Heart left ventricle (tissue), 16 donors: ENCODE measurements around the gene HAO2. TPM values are rescaled to one million over a fixed set of nuclear protein-coding genes. Genes with fewer than 3 reads are reported as not detected.
"Not testable (repeated sequence)": the region's sequence is repeated elsewhere in the genome, so short reads cannot be mapped to it uniquely, and the experiment has no call there.

Experiments
- ATAC-seq, 4 donors: fragments of 200-7000 bp; cut with Tn5 transposase; one replicate each; pipeline ENCODE4 v1.9.1; 2020 to 2022; ENCODE audit warnings: moderate library complexity in 4 of 4, mild to moderate bottlenecking in 3 of 4, moderate number of reproducible peaks in 1 of 4
- DNase-seq, 5 donors: peaks; one replicate each; pipeline ENCODE4 v3.0.0-alpha.2; 2020
- H3K27ac ChIP-seq, 12 donors: fragments of 200-600 bp; sonication (generic) in 4 of 12; one replicate each; pipeline versions ENCODE4 v1.5.0 to v1.8.0; 2016 to 2022; ENCODE audit warnings: mild to moderate bottlenecking in 2 of 12
- H3K27me3 ChIP-seq, 9 donors: fragments of 200-600 bp; sonication (generic) in 2 of 9; one replicate each; pipeline versions ENCODE4 v1.5.1 to v1.8.0; 2016 to 2022; ENCODE audit warnings: mild to moderate bottlenecking in 3 of 9
- H3K36me3 ChIP-seq, 9 donors: fragments of 200-600 bp; sonication (generic) in 2 of 9; one replicate each; pipeline versions ENCODE4 v1.5.0 to v1.8.0; 2018 to 2022; ENCODE audit warnings: mild to moderate bottlenecking in 2 of 9
- H3K4me1 ChIP-seq, 12 donors: fragments of 200-600 bp; sonication (generic) in 4 of 12; one replicate each; pipeline versions ENCODE4 v1.5.0 to v1.8.0; 2016 to 2022; ENCODE audit warnings: mild to moderate bottlenecking in 3 of 12
- H3K4me3 ChIP-seq, 12 donors: fragments of 200-600 bp; sonication (generic) in 4 of 12; one replicate each; pipeline versions ENCODE4 v1.5.0 to v1.8.0; 2017 to 2022; ENCODE audit warnings: mild to moderate bottlenecking in 9 of 12, moderate library complexity in 4 of 12
- H3K9me3 ChIP-seq, 12 donors: fragments of 200-600 bp; sonication (generic) in 4 of 12; one replicate each; pipeline versions ENCODE4 v1.5.0 to v1.8.0; 2016 to 2022; ENCODE audit warnings: mild to moderate bottlenecking in 1 of 12
- CTCF ChIP-seq, 12 donors: fragments of 200-600 bp; sonication (generic) in 4 of 12; IDR thresholded peaks; one replicate each; pipeline versions ENCODE4 v1.5.0 to v1.8.0; 2018 to 2022; ENCODE audit warnings: antibody characterized with exemption in 12 of 12, mild to moderate bottlenecking in 5 of 12
- POLR2A ChIP-seq, 2 donors: fragments of 450-650 bp; IDR thresholded peaks; one replicate each; pipeline ENCODE4 v1.6.1; 2017; ENCODE audit warnings: antibody characterized with exemption in 2 of 2, mild to moderate bottlenecking in 2 of 2, moderate library complexity in 2 of 2
- WGBS, 4 donors: extraction: QIAGEN DNeasy Blood & Tissue Kit in 2 of 4; methylation state at CpG; one replicate each; pipeline versions ENCODE4 v1.1.5 to v1.1.7; 2013 to 2018; 5-methylcytosine and 5-hydroxymethylcytosine counted together
- intact Hi-C, 10 donors: fragments of 100-400 bp; cut with DNase I; formaldehyde crosslinking; loops; one replicate each; pipeline versions ENCODE4 v1.11.1 to v1.14.2; 2022
- polyA plus RNA-seq, 2 donors: library from polyadenylated mRNA; stranded (reverse); fragments of 200-250 nt; gene quantifications; one replicate each; pipeline ENCODE4 v1.2.3, GENCODE V29; 2013
- total RNA-seq, 9 donors: library from RNA; depleted of rRNA in 2 of 9; stranded (reverse); fragments of >200 nt in 2 of 9; fragmentation: NEBNext Ultra II Directional in 3 of 9; extraction: Animal tissue kit (Norgen Biotek cat#: 25700) in 3 of 9; gene quantifications; one replicate each; pipeline versions ENCODE4 v1.1.0 to v1.2.4, GENCODE V29; 2016 to 2023
- donor health status: ischemic (EF 13 %, LVEDD 7.1; RV severe dilation, severe dysfunction).
- donor health status: healthy with polysubstance abuse.
- donor health status: DM: no; HTN: yes; CAD: no.
- donor health status: DM: no; HTN: no; CAD: no.
- donor health status: ischemic (EF 25% LVEDD 6.9; RV normal size, moderate dysfunction).
- donor health status: ischemic (EF 25% LVEDD 5.7; RV mildly dilated, moderate dysfunction).
- donor health status: healthy.
- donor health status: DM: yes; HTN: yes; CAD: no.
- donor health status: ischemic (EF 35%, LVEDD 5.7; RV mildly dilated, moderate dysfunction).
- donor health status: nonischemic (EF 11% LVEDD 7.7; RV severe dilation, severe dysfunction).
- donor health status: DM: yes; HTN: yes; CAD: no.
- donor health status: PGD.
- donor health status: ischemic (EF 29% LVEDD 5.4; RV normal size, mild dysfunction).
- donor health status: nonischemic (EF 23%, LVEDD 6.1; RV moderate dilation, normal function).

The HAO2 gene
- total and polyA plus RNA-seq, 11 donors = not detected

GRCh38 chr1:119347858-119348257 is 20.7 kb upstream of the HAO2 start:
- H3K36me3 ChIP-seq = no peaks in the 10 kb centered on the region
- ATAC-seq (no peak), DNase-seq (peak in 1 of 5 donors; percentile 21)
- whole genome bisulfite sequencing, 4 donors = 5 to 53% (median 36%) methylated on average over 1 of the region's 1 CpG
- intact Hi-C loops = no loop called here
- H3K9me3 ChIP-seq = peaks cover 0 to 9% (median 0%) of the 10 kb centered on the region in 12 donors
- H3K27me3 ChIP-seq = no peaks in the 10 kb centered on the region
- no peaks in the 10 kb centered on the region for H3K4me1 ChIP-seq
- no peak overlapping the region for H3K27ac ChIP-seq
- no peak overlapping the region for H3K4me3 ChIP-seq
- no peak for TF ChIP-seq CTCF (IDR thresholded peaks at IDR 0.05)
- no peak for TF ChIP-seq POLR2A (IDR thresholded peaks at IDR 0.05)

- peaks cover 0 to 9% (median 0%) of the 10 kb centered on the region in 12 donors for H3K9me3 ChIP-seq
- DNase-seq (no peak), ATAC-seq (no peak)
- 79 to 85% (median 82%) methylated on average over 4 of the region's 4 CpGs for WGBS, 4 donors
- no peaks in the 10 kb centered on the region for H3K4me1 ChIP-seq
- intact Hi-C loops = no loop called here
- H3K27me3 ChIP-seq = no peaks in the 10 kb centered on the region
- H3K36me3 ChIP-seq = no peaks in the 10 kb centered on the region
- no peak overlapping the region for H3K4me3 ChIP-seq
- no peak overlapping the region for H3K27ac ChIP-seq
- TF ChIP-seq CTCF (IDR thresholded peaks at IDR 0.05) (no peak), POLR2A (IDR thresholded peaks at IDR 0.05) (no peak)
Measured at GRCh38 chr1:119348941-119349340, 19.6 kb upstream of the HAO2 start.

- not testable (repeated sequence) for H3K9me3 ChIP-seq, H3K4me1 ChIP-seq, H3K27me3 ChIP-seq, H3K27ac ChIP-seq, H3K4me3 ChIP-seq, ATAC-seq, H3K36me3 ChIP-seq, DNase-seq
- 92 to 95% (median 95%) methylated on average over 2 of the region's 2 CpGs for WGBS, 4 donors
- intact Hi-C loops = loop anchor here in 1 of 10 donors (10.0 kb wide), 1 partner anchor 1196 kb away; no protein-coding TSS in a partner anchor
Measured at GRCh38 chr1:119350866-119351265, 17.7 kb upstream of the HAO2 start.

- H3K36me3 ChIP-seq = no peaks in the 10 kb centered on the region
- 87 to 93% (median 92%) methylated on average over 1 of the region's 1 CpG for WGBS, 4 donors
- H3K27ac ChIP-seq = no peak overlapping the region
- no peak for ATAC-seq
- TF ChIP-seq POLR2A (IDR thresholded peaks at IDR 0.05) = no peak
- TF ChIP-seq CTCF (IDR thresholded peaks at IDR 0.05) = no peak
- intact Hi-C loops = loop anchor here in 1 of 10 donors (10.0 kb wide), 1 partner anchor 1197 kb away; no protein-coding TSS in a partner anchor
- DNase-seq = no peak
- H3K9me3 ChIP-seq = no peaks in the 10 kb centered on the region
- H3K4me3 ChIP-seq = no peak overlapping the region
- no peaks in the 10 kb centered on the region for H3K27me3 ChIP-seq
- no peaks in the 10 kb centered on the region for H3K4me1 ChIP-seq
Measured at GRCh38 chr1:119351997-119352396, 16.6 kb upstream of the HAO2 start.

- Histone ChIP-seq H3K9me3 (no peaks in the 10 kb centered on the region), H3K27me3 (no peaks in the 10 kb centered on the region), H3K4me1 (no peaks in the 10 kb centered on the region), H3K27ac (no peak overlapping the region), H3K4me3 (no peak overlapping the region), H3K36me3 (no peaks in the 10 kb centered on the region)
- DNase-seq = no peak
- ATAC-seq = no peak
- intact Hi-C loops = loop anchor here in 1 of 10 donors (10.0 kb wide), 1 partner anchor 1199 kb away; no protein-coding TSS in a partner anchor
- TF ChIP-seq POLR2A (IDR thresholded peaks at IDR 0.05) (no peak), CTCF (IDR thresholded peaks at IDR 0.05) (no peak)
- WGBS, 4 donors = 87 to 95% (median 90%) methylated on average over 3 of the region's 3 CpGs
Measured at GRCh38 chr1:119353836-119354235, 14.7 kb upstream of the HAO2 start.
